BE2C (cell line): ENCODE measurements around the gene LIME1.

Experiments
- DNase-seq: peaks from one replicate; pipeline ENCODE4 v3.0.0-alpha.2; 2020
- H3K27me3 ChIP-seq: fragments of 250-450 bp; sonication (Bioruptor Pico); 2 replicates; pipeline ENCODE4 v1.5.1; 2020; ENCODE audit warnings: mild to moderate bottlenecking
- H3K36me3 ChIP-seq: fragments of 250-450 bp; sonication (Bioruptor Pico); 2 replicates; pipeline ENCODE4 v1.5.1; 2020; ENCODE audit warnings: mild to moderate bottlenecking
- H3K4me1 ChIP-seq: fragments of 250-450 bp; sonication (Bioruptor Pico); 2 replicates; pipeline ENCODE4 v1.5.1; 2020
- H3K4me3 ChIP-seq: 2 replicates; pipeline ENCODE4 v1.5.1; 2011; ENCODE audit warnings: low read depth, low read length
- H3K9me3 ChIP-seq: fragments of 250-450 bp; sonication (Bioruptor Pico); 2 replicates; pipeline ENCODE4 v1.5.1; 2020
- CTCF ChIP-seq: IDR thresholded peaks from 2 replicates; pipeline ENCODE4 v1.5.1; 2012; ENCODE audit warnings: mild to moderate bottlenecking, low read depth, low read length

Gene LIME1

GRCh38 chr20:63787302-63787701 is 50.8 kb downstream of the LIME1 start:
- Histone ChIP-seq H3K4me3 (no peak overlapping the region), H3K27me3 (no peaks in the 10 kb centered on the region)
- no peak for TF ChIP-seq CTCF

GRCh38 chr20:63787749-63788148 is 51.3 kb downstream of the LIME1 start:
- H3K27me3 ChIP-seq = no peaks in the 10 kb centered on the region
- H3K4me3 ChIP-seq = no peak overlapping the region
- no peak for DNase-seq
- H3K36me3 ChIP-seq = no peaks in the 10 kb centered on the region
- TF ChIP-seq CTCF = no peak
- no peaks in the 10 kb centered on the region for H3K9me3 ChIP-seq
- H3K4me1 ChIP-seq = no peaks in the 10 kb centered on the region

More at GRCh38 chr20:63787302-63787701, 50.8 kb downstream of the LIME1 start:
- no peak for DNase-seq
- Histone ChIP-seq H3K9me3 (no peaks in the 10 kb centered on the region), H3K4me1 (no peaks in the 10 kb centered on the region), H3K36me3 (no peaks in the 10 kb centered on the region)
